GM19455 (cell line): Measurements from ENCODE around the gene GPRIN1.
"Not testable (repeated sequence)": the region's sequence is repeated elsewhere in the genome, so short reads cannot be mapped to it uniquely, and the experiment has no call there.

Source experiments
- ATAC-seq: cut with Tn5 transposase; IDR thresholded peaks from one replicate; pipeline ENCODE4 v1.9.1; 2021; ENCODE audit not compliant: unreplicated experiment

The GPRIN1 gene

DNA sequence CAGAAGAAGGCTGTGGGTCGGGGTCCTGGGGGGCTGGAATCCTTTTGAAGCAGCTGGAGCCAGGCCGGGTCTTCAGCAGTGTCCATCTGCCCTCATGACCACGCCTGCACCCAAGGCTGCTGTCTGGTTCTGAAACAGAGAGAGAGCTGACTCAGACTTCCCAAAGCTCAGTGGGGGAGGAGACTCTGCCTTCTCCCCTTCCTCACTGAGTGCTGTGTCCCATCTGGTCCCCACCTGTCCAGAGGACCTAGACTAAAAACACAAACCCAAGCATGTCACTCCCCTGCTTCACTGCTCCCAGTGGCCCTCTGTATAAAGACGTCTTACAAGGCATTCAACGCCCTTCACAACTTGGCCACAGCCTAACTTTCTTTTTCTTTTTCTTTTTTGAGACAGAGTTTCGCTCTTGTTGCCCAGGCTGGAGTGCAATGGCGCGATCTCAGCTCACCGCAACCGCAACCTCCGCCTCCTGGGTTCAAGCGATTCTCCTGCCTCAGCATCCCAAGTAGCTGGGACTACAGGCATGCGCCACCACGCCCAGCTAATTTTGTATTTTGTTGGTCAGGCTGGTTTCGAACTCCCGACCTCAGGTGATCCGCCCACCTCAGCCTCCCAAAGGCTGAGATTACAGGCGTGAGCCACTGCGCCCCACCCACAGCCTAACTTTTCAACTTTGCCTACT is 10.1 kb downstream of the GPRIN1 start:
- not testable (repeated sequence) for ATAC-seq

DNA sequence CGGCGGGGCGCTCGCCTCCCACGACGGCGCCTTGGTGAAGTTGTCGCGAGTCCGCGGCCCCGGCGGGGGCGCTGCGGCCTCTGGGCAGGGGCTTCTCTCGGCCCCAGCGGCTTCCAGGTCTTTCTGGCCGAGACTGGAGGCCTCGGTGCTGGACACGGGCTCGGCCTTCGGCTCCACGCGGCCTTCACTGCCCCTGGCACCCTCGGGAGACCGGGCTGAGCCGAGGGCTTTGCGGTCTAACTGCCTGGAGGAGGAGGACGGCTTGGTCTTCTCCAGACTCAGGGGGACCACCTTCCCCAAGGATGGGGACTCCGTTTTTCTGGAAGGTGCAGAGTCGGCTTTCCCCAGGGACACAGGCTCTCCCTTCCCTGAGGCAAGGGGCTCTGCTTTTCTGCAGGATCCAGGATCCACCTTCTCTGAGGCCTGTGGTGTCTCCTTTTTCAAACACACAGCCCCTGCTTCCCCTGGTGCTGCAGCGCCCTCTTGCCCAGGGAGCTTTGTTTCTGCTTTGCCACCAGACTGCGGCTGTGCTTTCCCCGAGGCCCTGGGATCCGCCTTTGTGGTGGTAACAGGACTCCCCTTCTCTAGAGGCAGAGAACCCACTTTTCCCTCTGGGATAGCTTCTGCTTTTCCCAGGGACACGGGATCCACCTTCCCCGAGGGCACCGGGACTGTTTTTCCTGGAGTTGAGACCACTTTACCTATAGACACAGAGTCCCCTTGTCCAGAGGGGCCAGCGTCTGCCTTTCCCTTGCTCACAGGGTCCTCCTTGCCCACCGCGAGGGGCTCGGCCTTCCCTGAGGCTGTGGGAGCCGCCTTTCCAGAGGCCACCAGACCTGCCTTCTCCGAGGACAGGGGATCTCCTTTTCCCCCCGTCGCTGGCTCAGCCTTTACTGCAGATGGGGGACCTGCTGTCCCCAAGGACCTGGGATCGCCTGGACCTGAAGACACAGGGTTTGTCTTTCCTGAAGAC is 12.3 kb downstream of the GPRIN1 start:
- no peak for ATAC-seq

DNA sequence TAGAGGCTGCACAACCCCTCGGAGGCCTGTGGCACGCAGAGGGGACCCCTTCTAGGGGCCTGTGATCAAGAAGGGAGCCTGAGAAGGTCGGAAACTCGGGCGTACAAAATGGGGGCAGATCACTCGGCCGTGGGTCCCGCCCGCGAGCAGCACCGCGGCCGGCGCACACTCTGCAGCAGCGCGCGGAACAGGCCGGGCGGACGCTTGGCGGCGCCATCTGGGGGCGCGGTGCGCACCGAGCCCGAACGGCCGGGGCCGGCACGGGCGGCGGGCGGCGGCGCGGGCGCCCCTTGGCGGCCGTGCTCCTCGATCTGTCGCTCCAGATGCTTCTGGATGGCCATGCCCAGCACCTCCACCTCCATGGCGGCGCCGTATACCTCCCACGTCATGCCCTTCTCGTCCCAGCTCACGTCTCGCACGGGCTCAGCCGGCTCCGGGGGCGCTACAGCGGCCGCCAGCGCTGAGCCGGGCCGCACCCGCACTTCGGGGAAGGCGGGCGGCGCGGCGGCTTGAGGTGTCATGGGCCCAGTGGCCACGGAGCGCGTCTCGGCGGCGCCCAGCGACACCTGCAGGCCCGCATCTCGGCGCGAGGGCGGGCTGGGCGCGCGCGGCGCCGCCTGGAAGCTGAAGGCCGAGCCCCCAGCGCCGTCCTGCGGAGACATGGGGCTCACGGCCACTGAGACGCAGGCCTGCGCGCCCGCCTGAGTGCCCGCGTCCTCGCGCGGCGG is 13.1 kb downstream of the GPRIN1 start:
- ATAC-seq: peak; percentile 70

DNA sequence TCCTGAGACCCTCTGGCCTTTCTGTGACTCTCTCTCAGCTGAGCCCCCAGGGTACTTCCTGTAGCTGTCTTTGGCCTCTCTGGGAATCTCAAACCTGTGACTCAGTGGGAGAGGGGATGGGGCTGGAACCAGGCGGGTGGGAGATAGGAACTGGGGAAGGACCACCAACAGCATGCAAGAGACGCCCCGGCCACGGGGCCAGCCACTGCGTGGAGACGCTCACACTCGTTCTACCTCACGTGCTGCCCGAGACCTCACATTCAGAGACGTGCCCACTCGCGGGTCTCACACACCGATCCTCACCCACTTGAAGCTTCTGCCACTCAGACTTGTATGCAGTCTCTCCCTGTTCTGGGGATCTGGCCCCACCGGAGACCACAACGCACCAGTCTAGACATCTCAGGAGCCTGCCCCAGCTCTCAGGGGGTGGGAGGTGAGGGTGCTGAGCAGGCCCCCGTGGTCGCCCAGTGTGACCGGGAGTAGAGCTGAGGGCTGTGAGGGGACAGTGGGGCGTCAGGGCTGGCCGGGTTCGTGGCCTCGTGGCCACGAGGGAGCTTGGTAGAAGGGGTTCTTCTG is 13.8 kb downstream of the GPRIN1 start:
- ATAC-seq: no peak

DNA sequence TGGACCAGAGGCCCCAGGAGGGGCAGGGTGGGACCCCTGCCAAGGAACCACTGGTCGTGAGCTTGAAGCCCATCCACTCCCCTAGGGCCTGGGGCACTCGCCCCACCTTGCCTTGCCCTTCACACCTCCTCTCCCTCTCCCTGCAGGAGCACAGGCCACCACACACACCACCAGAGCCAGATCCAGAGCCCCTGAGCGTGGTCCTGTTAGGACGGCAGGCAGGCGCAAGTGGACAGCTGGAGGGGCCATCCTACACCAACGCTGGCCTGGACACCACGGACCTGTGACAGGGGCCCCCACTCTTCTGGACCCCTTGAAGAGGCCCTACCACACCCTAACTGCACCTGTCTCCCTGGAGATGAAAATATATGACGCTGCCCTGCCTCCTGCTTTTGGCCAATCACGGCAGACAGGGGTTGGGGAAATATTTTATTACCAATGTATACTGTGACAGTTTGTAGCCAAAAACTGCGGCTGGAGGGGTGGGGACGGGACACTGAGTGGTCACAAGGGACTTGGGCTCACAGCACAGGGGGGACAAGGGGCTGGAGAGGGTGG is 14.5 kb downstream of the GPRIN1 start:
- no peak for ATAC-seq

DNA sequence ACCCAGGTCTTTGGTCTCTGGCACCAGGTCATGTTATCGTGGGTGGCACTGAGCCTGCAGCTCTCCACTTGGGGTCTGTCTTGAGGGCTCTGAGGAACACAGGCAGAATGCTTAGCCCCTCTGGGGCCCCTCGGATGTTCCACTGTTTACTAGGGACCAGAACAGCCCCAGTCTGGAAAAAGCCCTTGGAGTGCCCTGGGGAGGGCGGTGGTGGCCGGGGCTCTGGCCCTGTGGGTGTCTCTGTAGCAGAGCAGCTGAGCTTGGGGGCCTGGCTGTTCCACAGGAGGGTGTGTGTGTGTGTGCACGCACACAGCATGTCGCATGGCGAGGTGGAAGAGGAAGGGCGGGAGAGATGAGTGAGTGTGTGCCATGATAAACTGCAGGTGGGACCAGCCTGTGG is 15.4 kb downstream of the GPRIN1 start:
- ATAC-seq: no peak

DNA sequence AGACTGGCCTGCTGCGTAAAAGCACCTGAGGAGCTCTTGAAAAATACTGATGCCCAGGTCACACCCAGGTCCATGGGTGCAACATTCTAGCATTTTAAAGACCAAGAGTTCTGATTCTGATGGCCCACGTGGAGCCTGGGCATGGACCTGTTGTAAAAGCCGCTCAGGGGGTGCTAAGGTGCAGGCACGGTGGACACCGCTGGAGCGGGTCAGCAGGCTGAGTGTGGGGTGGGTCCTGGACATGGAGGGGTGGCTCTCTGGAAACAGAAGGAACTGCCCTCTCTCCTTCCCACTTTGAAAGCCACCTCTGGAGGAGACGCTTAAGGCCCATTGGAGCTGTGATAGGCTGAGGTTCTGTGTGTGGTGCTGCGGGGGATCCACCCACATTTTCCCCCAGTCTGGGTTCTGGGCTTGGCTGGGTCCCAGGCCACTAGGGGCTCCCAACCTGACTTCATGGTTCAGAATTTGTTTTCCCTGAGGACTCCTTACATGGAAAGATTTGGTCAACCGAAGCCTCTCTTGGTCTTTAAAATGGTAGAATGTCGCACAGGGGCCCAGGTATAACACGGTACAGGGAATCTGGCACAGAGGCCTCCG is 16.6 kb downstream of the GPRIN1 start:
- no peak for ATAC-seq

DNA sequence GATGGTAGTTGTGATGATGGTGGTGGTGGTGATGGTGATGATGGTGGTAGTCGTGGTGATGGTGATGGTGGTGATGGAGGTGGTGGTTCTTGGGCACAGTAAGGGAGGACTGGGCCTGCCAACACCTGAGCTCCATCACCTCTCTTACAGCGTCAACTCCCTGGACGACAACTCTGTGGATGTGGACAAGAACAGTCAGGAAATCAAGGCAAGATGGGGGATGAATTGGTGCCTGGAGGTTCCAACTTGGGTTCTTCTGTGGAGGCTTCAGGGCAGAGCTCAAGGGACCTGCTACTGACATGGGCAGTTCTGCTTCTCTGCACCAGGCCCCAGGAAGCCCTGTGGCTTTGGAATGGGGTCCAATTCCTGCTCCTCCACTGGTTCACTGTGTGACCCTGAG is 17.4 kb downstream of the GPRIN1 start:
- no peak for ATAC-seq

DNA sequence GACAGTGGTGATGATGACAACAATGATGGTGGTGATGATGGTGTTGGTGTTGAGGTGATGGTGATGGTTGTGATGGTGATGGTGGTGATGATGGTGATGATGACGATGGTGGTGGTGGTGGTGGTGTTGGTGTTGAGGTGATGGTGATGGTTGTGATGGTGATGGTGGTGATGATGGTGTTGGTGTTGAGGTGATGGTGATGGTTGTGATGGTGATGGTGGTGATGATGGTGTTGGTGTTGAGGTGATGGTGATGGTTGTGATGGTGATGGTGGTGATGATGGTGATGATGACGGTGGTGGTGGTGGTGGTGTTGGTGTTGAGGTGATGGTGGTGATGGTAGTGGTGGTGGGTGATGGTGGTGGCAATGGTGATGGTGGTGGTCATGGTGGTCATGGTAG is 18.3 kb downstream of the GPRIN1 start:
- not testable (repeated sequence) for ATAC-seq

DNA sequence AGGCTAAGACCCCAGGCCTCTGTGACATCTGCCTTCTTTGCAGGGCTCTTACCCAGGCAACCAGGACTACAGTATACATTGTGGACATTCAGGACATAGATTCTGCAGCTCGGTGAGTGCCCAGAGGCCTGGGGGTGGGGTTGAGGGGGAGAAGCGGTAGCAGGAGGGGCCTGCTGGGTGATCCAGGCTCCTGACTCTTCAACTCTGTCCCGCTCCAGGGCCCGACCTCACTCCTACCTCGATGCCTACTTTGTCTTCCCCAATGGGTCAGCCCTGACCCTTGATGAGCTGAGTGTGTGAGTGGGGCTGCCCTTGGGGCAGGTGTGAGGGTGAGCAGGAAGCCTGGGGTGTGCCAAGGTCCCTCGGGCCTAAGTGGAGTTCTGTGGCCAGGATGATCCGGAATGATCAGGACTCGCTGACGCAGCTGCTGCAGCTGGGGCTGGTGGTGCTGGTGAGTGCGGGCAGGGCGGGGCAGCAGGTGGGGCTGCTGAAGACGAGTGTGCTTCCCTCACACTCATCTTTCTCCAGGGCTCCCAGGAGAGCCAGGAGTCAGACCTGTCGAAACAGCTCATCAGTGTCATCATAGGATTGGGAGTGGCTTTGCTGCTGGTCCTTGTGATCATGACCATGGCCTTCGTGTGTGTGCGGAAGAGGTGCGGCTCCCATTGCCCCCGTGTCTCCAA is 19.8 kb downstream of the GPRIN1 start:
- no peak for ATAC-seq

DNA sequence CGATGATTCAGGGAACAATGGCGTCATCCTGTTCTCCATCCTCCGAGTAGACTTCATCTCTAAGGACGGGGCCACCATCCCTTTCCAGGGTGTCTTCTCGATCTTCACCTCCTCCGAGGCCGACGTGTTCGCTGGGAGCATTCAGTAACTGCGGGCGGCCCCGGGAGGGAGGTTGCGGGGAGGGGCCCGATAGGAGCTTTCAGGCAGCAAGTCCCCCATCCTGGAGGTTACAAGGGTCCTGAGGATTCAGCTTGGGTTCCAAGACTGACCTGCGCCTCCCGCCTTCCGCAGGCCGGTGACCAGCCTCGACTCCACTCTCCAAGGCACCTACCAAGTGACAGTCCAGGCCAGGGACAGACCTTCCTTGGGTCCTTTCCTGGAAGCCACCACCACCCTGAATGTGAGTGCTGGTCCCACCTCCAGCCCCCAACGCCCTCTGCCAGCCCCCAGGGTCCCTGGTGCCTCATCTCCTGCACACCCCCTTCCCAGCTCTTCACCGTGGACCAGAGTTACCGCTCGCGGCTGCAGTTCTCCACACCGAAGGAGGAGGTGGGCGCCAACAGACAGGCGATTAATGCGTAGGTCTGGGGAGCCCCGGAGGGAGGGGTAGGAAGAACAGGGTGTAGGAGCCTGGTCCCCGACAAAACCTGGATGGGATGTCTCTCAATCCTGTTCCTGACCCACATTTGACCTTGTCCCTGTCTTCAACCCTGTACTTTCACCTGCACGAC is 20.8 kb downstream of the GPRIN1 start:
- no peak for ATAC-seq

DNA sequence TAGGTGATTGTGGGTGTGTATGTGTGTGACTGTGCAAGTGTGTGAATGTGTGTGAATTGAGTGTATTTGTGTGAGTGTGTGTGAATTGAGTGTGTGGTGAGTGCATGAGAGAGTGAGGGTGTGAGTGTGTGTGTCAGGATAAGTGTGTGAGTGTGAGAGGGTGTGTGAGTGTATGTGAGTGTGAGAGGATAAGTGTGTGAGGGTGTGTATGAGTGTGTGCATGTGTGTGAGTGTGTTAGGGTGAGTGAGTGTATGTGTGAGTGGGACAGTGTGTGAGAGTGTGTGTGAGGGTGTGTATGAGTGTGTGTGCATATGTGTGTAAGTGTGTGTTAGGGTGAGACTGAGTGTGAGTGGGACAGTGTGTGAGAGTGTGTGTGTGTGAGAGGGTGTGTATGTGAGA is 21.7 kb downstream of the GPRIN1 start:
- no peak for ATAC-seq

DNA sequence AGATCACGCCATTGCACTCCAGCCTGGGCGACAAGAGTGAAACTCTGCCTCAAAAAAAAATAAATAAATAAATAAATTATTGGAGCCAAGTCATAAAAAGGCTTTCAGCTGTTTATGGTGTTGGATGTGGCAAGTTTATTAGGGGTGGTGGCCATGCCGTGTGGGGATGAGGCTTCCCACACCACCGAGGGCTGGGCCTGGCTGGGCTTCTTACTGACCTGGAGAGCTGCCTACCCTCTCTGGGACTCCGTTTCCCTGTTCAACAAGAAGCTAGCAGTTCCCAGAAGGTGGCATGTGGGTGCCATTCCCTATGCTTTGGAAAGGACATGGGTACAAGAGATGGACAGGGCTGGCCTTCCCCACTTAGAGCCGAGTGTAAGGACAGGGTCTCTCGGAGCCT is 22.6 kb downstream of the GPRIN1 start:
- no peak for ATAC-seq

DNA sequence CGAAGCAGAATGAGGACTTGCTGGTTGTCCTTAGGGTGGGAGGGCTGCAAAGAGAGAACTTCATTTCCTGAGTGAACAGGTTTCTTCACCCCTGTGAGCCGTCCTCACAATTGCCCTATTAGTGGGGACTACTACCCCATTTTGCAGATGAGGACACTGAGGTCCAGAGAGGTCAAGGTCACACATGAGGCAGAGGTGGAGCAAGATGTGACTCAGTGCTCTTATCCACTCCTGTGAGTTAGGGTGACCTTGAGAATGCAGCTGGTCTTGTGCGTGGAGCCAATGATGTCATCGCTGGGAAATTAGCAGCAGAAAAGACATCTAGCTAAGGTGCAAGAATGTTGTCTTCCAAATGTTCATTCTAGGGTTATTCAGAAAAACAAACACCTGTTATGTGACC is 26.9 kb downstream of the GPRIN1 start:
- ATAC-seq: no peak

DNA sequence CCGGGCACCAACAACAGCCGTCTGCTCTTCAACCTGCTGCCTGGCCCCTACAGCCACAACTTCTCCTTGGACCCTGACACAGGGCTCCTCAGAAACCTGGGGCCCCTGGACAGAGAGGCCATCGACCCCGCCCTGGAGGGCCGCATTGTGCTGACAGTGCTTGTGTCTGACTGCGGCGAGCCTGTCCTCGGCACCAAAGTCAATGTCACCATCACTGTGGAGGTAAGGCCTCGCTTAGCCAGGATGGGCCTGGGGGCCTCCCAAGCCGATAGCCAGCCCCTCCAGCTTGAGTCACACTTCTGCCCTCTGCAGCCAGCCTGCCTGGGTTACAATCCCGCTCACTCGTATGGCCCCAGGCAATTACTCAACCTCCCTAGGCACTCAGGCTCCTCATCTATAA is 28.6 kb downstream of the GPRIN1 start:
- ATAC-seq: no peak

DNA sequence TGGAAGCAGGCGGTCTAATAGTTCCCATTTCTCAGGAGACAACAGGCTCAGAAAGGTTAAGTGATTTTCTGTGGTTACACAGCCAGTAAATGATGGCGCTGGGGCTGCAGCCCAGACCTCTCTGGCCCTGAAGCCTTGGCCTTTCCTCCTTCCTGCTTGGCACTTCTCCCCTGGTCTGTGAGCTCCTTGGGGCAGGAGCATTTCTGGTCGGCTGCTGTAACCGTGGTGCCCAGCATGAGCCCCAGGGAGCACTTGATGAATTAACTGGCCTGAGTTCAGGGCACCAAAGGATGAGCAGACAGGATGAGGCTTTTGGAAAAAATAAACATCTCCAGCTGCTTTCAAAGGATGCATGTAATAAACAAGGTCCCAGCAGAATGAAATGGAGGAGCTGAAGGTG is 30.6 kb downstream of the GPRIN1 start:
- ATAC-seq: no peak

DNA sequence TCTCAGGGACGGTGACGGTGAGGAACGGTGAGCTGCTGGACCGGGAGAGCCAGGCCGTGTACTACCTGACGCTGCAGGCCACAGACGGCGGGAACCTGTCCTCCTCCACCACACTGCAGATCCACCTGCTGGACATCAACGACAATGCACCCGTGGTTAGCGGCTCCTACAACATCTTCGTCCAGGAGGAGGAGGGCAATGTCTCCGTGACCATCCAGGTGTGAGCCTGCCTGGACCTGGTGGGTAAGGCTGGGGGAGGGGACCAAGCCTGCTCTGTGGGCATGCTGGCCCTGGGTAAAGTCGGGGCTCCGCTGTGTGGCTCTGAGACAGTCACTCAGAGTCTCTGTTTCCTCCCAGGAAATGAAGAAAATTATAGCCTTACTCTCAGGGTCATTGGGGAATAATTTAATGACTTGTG is 31.6 kb downstream of the GPRIN1 start:
- no peak for ATAC-seq

DNA sequence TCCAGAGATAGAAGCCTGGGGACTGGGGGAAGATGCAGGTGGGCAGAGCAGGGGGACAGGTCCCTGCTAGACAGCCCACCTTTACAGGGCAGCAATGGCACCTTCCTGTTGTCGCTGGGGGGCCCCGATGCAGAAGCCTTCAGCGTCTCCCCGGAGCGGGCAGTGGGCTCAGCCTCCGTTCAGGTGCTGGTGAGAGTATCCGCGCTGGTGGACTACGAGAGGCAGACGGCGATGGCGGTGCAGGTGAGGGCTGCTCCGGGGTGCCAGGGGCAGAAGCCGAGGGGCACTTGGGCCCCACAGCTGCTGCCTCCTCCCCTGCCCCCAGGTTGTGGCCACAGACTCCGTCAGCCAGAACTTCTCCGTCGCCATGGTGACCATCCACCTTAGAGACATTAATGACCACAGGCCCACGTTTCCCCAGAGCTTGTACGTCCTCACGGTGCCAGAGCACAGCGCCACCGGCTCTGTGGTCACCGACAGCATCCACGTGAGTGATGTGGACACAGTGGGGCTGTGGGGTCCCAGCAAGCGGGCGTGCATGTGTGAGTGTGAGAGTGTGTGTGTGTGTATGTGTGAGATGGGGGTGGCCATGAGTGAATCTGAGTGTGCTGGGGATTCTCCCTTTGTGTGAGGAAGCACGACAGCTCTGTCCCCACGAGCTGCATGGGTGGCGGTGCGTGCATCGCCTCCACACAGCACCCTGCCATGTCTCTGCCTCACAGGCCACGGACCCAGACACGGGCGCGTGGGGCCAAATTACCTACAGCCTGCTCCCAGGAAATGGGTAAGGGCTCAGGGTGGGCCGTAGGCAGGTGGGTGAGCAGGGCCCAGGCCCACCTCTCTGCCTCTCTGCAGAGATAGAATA is 32.4 kb downstream of the GPRIN1 start:
- ATAC-seq: no peak
